ENCODE measurements around the gene RBM7. TPM values are rescaled to one million over a fixed set of nuclear protein-coding genes. Genes with fewer than 3 reads are reported as not detected.

Gene RBM7
- 10 to 100 TPM; 20.5 to 34.4 (median 28.8) TPM for total RNA-seq
- 10 to 100 TPM; 21.3 to 36.3 (median 27.0) TPM for polyA plus RNA-seq

GRCh38 chr11:114400216-114400914 lies at the start of gene RBM7, which contains the start of gene C11orf71:
RBM7 (plus strand) TSS chr11:114400666; CDS start chr11:114400672, 6 bp downstream.
C11orf71 (minus strand) TSS chr11:114400511; CDS start chr11:114400331, 180 bp downstream.
- intact Hi-C loops (cut with DNase I), result loop anchor here (1.0 to 10.0 kb wide), 3 partner anchors 39 to 526 kb away; partner anchors contain the start of genes NNMT, REXO2 and USP28
- peaks cover 0 to 57% (median 50%) of the 10 kb centered on the region in 4 donors for H3K4me1 ChIP-seq

GRCh38 chr11:114353443-114353842 lies 47.0 kb upstream of the RBM7 start:
- no peaks in the 10 kb centered on the region for H3K9me3 ChIP-seq
- no peaks in the 10 kb centered on the region for H3K27me3 ChIP-seq
- no peak for DNase-seq
- H3K4me3 ChIP-seq, result no peak overlapping the region
- intact Hi-C loops (cut with DNase I), result no loop called here
- no peaks in the 10 kb centered on the region for H3K4me1 ChIP-seq
- 90 to 92% methylated on average over 3 of the region's 3 CpGs for WGBS, 2 donors
- no peak for TF ChIP-seq POLR2AphosphoS5 (IDR thresholded peaks at IDR 0.05)
- no peak for TF ChIP-seq EP300 (IDR thresholded peaks at IDR 0.05)
- no peak for TF ChIP-seq POLR2A (IDR thresholded peaks at IDR 0.05)
- TF ChIP-seq CTCF (IDR thresholded peaks at IDR 0.05), result no peak
- no peak overlapping the region for H3K27ac ChIP-seq
- no peaks in the 10 kb centered on the region for H3K36me3 ChIP-seq

More at GRCh38 chr11:114400216-114400914, at the start of gene RBM7, which contains the start of gene C11orf71:
- Histone ChIP-seq H3K27me3 (no peaks in the 10 kb centered on the region), H3K4me3 (peak within 1 kb of the TSS; percentile 64 to 86 (median 79)), H3K36me3 (peaks cover 0 to 9% (median 1%) of the 10 kb centered on the region in 4 donors), H3K27ac (peak within 1 kb of the TSS; percentile 91 to 97 (median 92)), H3K9me3 (no peaks in the 10 kb centered on the region)
- WGBS, 2 donors, result 0% methylated on average over 65 of the region's 65 CpGs
- TF ChIP-seq CTCF (IDR thresholded peaks at IDR 0.05) (peak in 1 of 4 experiments; percentile 13), POLR2A (IDR thresholded peaks at IDR 0.05) (peak; percentile 76 to 95), EP300 (IDR thresholded peaks at IDR 0.05) (peak in 2 of 4 donors; percentile 23 to 60), POLR2AphosphoS5 (IDR thresholded peaks at IDR 0.05) (peak; percentile 97 to 99 (median 97))
- DNase-seq, result peak; percentile 99

- WGBS, 2 donors, result 86 to 96% methylated on average over 3 of the region's 3 CpGs
Measured at GRCh38 chr11:114354076-114354475, 46.4 kb upstream of the RBM7 start.

GRCh38 chr11:114358716-114359115 lies 41.8 kb upstream of the RBM7 start:
- no peaks in the 10 kb centered on the region for H3K27me3 ChIP-seq
- no peak for DNase-seq
- WGBS, 2 donors, result 10 to 13% methylated on average over 1 of the region's 1 CpG
- no peaks in the 10 kb centered on the region for H3K9me3 ChIP-seq
- no peaks in the 10 kb centered on the region for H3K4me1 ChIP-seq
- TF ChIP-seq CTCF (IDR thresholded peaks at IDR 0.05) (no peak), POLR2A (IDR thresholded peaks at IDR 0.05) (no peak), EP300 (IDR thresholded peaks at IDR 0.05) (no peak), POLR2AphosphoS5 (IDR thresholded peaks at IDR 0.05) (no peak)
- H3K4me3 ChIP-seq, result no peak overlapping the region
- no peaks in the 10 kb centered on the region for H3K36me3 ChIP-seq
- intact Hi-C loops (cut with DNase I), result no loop called here
- no peak overlapping the region for H3K27ac ChIP-seq

More at GRCh38 chr11:114354076-114354475, 46.4 kb upstream of the RBM7 start:
- Histone ChIP-seq H3K4me1 (no peaks in the 10 kb centered on the region), H3K27me3 (no peaks in the 10 kb centered on the region), H3K4me3 (no peak overlapping the region), H3K9me3 (no peaks in the 10 kb centered on the region), H3K27ac (no peak overlapping the region), H3K36me3 (no peaks in the 10 kb centered on the region)
- intact Hi-C loops (cut with DNase I), result no loop called here
- DNase-seq, result no peak
- no peak for TF ChIP-seq POLR2A (IDR thresholded peaks at IDR 0.05)
- TF ChIP-seq POLR2AphosphoS5 (IDR thresholded peaks at IDR 0.05), result no peak
- TF ChIP-seq CTCF (IDR thresholded peaks at IDR 0.05), result no peak
- no peak for TF ChIP-seq EP300 (IDR thresholded peaks at IDR 0.05)

Measured in sigmoid colon (tissue), 7 donors.